ENCODE results near the gene CDYL.

- TF ChIP-seq CTCF (conservative IDR thresholded peaks at IDR 0.05; ENCODE audit: low read depth, low read length) (no peak), EZH2 (IDR thresholded peaks at IDR 0.05; ENCODE audit: low read length, unreplicated experiment) (no peak), EZH2phosphoT487 (IDR thresholded peaks at IDR 0.05; ENCODE audit: borderline replicate concordance, low read length) (no peak)
Measured at GRCh38 chr6:4962905-4963304, 186.7 kb downstream of the CDYL start.

Data from PC-3 (cell line).